ENCODE data around the gene CCSER1. TPM values are rescaled to one million over a fixed set of nuclear protein-coding genes. Genes with fewer than 3 reads are reported as not detected.
"Not testable (repeated sequence)": the region's sequence is repeated elsewhere in the genome, so short reads cannot be mapped to it uniquely, and the experiment has no call there.

The CCSER1 gene
- total RNA-seq, 2 experiments from 2014 or later, result not detected

DNA sequence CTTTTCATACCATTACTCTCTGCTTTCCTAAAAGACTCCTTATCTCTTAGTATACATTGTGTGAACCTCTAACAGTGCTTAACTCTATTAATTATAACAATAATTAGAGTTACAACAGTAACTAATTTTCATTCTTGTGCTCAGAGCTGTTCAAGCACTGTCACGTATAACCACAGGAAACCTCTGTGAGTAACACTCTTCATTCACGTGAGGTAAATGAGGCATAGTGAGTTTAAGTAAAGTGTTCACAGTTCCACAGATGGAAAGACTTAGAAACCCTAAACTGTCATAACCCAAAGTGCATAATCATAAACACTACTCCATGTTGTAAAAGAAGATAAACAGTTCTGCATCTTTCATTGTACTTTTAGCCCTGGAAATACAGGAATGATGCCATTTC is 222.4 kb downstream of the CCSER1 start:
- no peaks in the 10 kb centered on the region for H3K27me3 Mint-ChIP-seq
- ChIA-PET POLR2A (no interaction called here), CTCF (no interaction called here)
- no peak overlapping the region for H3K27ac Mint-ChIP-seq
- no peak overlapping the region for H3K4me3 Mint-ChIP-seq
- intact Hi-C loops (cut with micrococcal nuclease), result no loop called here
- no peaks in the 10 kb centered on the region for H3K9me3 Mint-ChIP-seq
- TF ChIP-seq, protein P1, sequence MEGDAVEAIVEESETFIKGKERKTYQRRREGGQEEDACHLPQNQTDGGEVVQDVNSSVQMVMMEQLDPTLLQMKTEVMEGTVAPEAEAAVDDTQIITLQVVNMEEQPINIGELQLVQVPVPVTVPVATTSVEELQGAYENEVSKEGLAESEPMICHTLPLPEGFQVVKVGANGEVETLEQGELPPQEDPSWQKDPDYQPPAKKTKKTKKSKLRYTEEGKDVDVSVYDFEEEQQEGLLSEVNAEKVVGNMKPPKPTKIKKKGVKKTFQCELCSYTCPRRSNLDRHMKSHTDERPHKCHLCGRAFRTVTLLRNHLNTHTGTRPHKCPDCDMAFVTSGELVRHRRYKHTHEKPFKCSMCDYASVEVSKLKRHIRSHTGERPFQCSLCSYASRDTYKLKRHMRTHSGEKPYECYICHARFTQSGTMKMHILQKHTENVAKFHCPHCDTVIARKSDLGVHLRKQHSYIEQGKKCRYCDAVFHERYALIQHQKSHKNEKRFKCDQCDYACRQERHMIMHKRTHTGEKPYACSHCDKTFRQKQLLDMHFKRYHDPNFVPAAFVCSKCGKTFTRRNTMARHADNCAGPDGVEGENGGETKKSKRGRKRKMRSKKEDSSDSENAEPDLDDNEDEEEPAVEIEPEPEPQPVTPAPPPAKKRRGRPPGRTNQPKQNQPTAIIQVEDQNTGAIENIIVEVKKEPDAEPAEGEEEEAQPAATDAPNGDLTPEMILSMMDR (IDR thresholded peaks at IDR 0.05), result no peak
- ATAC-seq, result no peak
- H3K4me1 Mint-ChIP-seq (ENCODE audit: low read depth), result no peaks in the 10 kb centered on the region
- no peak for DNase-seq
- no peaks in the 10 kb centered on the region for H3K36me3 Mint-ChIP-seq (ENCODE audit: low read depth)

DNA sequence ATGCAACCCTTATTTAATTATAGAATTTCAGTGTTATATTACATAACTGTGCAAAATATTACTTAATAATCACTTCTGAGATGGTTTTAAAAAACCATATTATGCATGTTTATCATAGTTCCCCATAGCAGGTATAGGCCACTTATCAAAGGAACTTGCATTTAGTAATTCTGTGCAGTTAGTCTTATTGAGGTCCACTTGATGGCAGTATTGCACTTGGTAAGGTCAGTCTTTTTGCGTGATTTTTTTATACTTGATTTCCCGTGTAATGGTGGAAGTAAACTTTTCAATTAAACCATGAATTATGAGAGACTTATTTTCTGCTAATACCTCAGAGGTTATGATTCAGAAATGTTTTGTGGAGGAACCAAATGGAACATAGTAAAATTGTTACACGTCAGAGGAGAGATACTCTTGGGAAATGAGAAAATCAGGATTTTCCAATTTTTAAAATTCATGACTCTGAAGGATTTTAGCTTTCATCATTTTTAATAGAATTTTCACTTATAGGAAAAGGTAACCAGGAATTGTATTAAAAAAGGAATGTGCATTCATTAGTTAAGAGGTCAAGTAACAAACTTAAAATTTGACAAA is 230.0 kb downstream of the CCSER1 start:
- TF ChIP-seq, protein P1 (IDR thresholded peaks at IDR 0.05), result peak; percentile 23
- no peak for ATAC-seq
- POLR2A ChIA-PET, result no interaction called here
- intact Hi-C loops (cut with micrococcal nuclease), result no loop called here
- DNase-seq, result no peak
- Mint-ChIP-seq H3K4me1 (ENCODE audit: low read depth) (no peaks in the 10 kb centered on the region), H3K9me3 (no peaks in the 10 kb centered on the region), H3K27me3 (no peaks in the 10 kb centered on the region), H3K36me3 (ENCODE audit: low read depth) (no peaks in the 10 kb centered on the region), H3K27ac (no peak overlapping the region), H3K4me3 (no peak overlapping the region)
- CTCF ChIA-PET, result no interaction called here

DNA sequence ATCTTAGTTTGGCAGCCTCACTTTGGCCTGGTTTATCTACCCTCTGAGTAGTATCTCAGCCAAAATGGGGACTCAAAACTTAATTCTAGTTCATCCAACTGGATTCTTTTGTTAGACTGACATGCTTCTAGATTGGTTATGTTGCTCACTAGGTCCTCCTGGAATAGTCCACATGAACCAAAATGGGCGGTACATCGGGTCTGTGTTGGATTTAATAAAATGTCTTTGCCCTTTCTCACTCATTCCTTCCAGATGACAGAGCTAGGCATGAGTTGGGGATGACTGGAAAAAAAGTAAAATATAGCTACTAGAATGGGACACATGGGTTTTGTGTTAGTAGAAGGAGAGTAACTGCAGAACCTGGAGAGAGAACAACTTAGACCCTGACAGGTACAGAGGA is 247.9 kb downstream of the CCSER1 start:
- Mint-ChIP-seq H3K4me1 (ENCODE audit: low read depth) (no peaks in the 10 kb centered on the region), H3K9me3 (no peaks in the 10 kb centered on the region), H3K27ac (no peak overlapping the region), H3K36me3 (ENCODE audit: low read depth) (no peaks in the 10 kb centered on the region), H3K27me3 (no peaks in the 10 kb centered on the region), H3K4me3 (no peak overlapping the region)
- DNase-seq (no peak), ATAC-seq (no peak)
- intact Hi-C loops (cut with micrococcal nuclease), result no loop called here
- ChIA-PET CTCF (no interaction called here), POLR2A (no interaction called here)
- TF ChIP-seq, protein P1 (IDR thresholded peaks at IDR 0.05), result no peak

DNA sequence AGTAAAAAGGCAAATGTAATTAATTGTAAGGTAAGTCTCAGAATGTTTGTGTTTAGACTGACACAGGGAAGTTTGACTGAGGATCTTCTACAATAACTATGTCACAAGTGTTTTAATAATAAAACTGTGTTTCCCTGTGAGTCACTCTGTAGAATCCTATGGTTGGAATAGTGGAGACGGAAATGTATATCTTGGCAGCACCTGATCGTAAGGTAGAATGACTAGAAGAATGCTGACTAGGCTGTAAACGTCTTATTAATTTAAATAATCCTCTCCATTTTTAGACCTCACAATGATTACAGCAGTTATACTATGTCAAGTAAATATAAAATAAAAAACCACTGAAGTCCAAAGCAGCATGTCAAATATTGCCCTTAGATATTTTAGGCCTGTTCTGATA is 266.0 kb downstream of the CCSER1 start:
- Mint-ChIP-seq H3K4me3 (no peak overlapping the region), H3K4me1 (ENCODE audit: low read depth) (no peaks in the 10 kb centered on the region), H3K36me3 (ENCODE audit: low read depth) (no peaks in the 10 kb centered on the region), H3K27me3 (no peaks in the 10 kb centered on the region), H3K27ac (no peak overlapping the region), H3K9me3 (no peaks in the 10 kb centered on the region)
- no peak for ATAC-seq
- CTCF ChIA-PET, result no interaction called here
- TF ChIP-seq, protein P1 (IDR thresholded peaks at IDR 0.05), result no peak
- POLR2A ChIA-PET, result no interaction called here
- DNase-seq, result no peak
- intact Hi-C loops (cut with micrococcal nuclease), result no loop called here

DNA sequence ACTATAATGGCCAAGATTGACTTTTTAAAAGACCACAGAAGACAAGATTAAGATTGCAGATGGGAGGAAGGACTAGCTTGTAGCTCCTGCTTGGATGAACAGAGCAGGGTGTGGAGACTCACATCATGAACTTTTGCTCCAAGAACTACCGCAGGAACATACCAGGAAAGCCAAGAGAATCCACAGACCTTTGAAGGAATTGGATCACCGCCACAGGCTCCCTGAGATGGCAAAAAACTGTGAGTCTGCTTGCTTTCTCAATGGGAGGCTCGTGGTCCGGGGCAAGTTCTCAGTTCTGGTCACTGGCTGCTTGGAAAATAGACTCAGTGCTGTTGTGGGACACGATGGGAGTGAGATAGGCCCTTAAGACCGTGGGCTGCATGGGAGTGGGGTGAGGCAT is 276.6 kb downstream of the CCSER1 start:
- Mint-ChIP-seq H3K9me3 (peaks cover 4% of the 10 kb centered on the region), H3K4me1 (ENCODE audit: low read depth) (no peaks in the 10 kb centered on the region), H3K27ac (no peak overlapping the region), H3K27me3 (no peaks in the 10 kb centered on the region), H3K4me3 (no peak overlapping the region), H3K36me3 (ENCODE audit: low read depth) (no peaks in the 10 kb centered on the region)
- no peak for DNase-seq
- intact Hi-C loops (cut with micrococcal nuclease), result no loop called here
- TF ChIP-seq, protein P1 (IDR thresholded peaks at IDR 0.05), result no peak
- ChIA-PET POLR2A (no interaction called here), CTCF (no interaction called here)
- no peak for ATAC-seq

DNA sequence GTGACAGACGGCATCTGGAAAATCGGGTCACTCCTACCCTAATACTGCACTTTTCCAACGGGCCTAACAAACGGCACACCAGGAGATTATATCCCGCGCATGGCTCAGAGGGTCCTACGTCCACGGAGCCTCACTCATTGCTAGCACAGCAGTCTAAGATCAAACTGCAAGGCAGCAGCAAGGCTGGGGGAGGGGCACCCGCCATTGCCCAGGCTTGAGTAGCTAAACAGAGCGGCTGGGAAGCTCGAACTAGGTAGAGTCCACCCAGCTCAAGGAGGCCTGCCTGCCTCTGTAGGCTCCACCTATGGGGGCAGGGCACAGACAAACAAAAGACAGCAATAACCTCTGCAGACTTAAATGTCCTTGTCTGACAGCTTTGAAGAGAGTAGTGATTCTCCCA is 280.7 kb downstream of the CCSER1 start:
- POLR2A ChIA-PET; H3K4me1 Mint-ChIP-seq (ENCODE audit: low read depth); H3K36me3 Mint-ChIP-seq (ENCODE audit: low read depth); H3K4me3 Mint-ChIP-seq; H3K27ac Mint-ChIP-seq; DNase-seq; intact Hi-C loops (cut with micrococcal nuclease); H3K9me3 Mint-ChIP-seq; H3K27me3 Mint-ChIP-seq; CTCF ChIA-PET; ATAC-seq: not testable (repeated sequence)

DNA sequence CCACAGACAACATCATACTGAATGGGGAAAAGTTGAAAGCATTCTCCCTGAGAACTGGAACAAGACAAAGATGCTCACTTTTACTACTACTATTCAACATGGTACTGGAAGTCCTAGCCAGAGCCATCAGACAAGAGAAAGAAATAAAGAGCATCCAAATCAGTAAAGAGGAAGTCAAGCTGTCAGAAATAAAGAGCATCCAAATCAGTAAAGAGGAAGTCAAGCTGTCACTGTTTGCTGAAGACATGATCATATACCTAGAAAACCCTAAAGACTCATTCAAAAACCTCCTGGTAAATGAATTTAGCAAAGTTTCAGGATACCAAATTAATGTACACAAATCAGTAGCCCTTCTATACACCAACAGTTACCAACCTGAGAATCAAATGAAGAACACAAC is 285.6 kb downstream of the CCSER1 start:
- H3K4me3 Mint-ChIP-seq; DNase-seq; ATAC-seq; H3K27me3 Mint-ChIP-seq; POLR2A ChIA-PET; H3K4me1 Mint-ChIP-seq (ENCODE audit: low read depth); H3K36me3 Mint-ChIP-seq (ENCODE audit: low read depth); H3K9me3 Mint-ChIP-seq; H3K27ac Mint-ChIP-seq; CTCF ChIA-PET; intact Hi-C loops (cut with micrococcal nuclease): not testable (repeated sequence)

All from activated CD8-positive, alpha-beta T cell treated with anti-CD3 and anti-CD28 coated beads for 36 hours (primary cell).